Adrenal gland (tissue), 5 donors: ENCODE measurements around the gene SSPN.

Experiments
- CTCF ChIP-seq, 6 experiments: fragments of 450-650 bp in 4 of 6; fragments of 200-600 bp in 2 of 6; sonication (generic) in 1 of 6; IDR thresholded peaks; 1 replicate in 5 of 6; 2 replicates in 1 of 6; pipeline versions ENCODE4 v1.5.1 to v1.8.0; 2016 to 2021; ENCODE audit warnings: antibody characterized with exemption in 6 of 6, mild to moderate bottlenecking in 2 of 6, moderate library complexity in 1 of 6
- POLR2A ChIP-seq, 2 donors: fragments of 450-650 bp; IDR thresholded peaks; one replicate each; pipeline ENCODE4 v1.6.1; 2017; ENCODE audit warnings: antibody characterized with exemption in 2 of 2, mild to moderate bottlenecking in 2 of 2, moderate library complexity in 1 of 2
- donor health status: DM: no; HTN: no; CAD: no.

- TF ChIP-seq POLR2A (IDR thresholded peaks at IDR 0.05) (no peak), CTCF (IDR thresholded peaks at IDR 0.05) (no peak)
These were observed 43.2 kb downstream of the SSPN start for GRCh38 chr12:26238341-26239121.
